H4 (cell line): ENCODE data around the gene ERBB4. TPM values are rescaled to one million over a fixed set of nuclear protein-coding genes. Genes with fewer than 3 reads are reported as not detected.

ENCODE experiments used
- DNase-seq: peaks from one replicate; pipeline ENCODE4 v3.0.0-alpha.2; 2015; ENCODE audit warnings: low spot score
- total RNA-seq: library from RNA; depleted of rRNA; stranded (reverse); fragments of >200 nt; shearing (Covaris generic); gene quantifications from 2 replicates; pipeline ENCODE4 v1.2.3, GENCODE V29; 2014; rRNA removed

ERBB4 gene
- total RNA-seq, result 0.04 and 0.33 TPM in 2 replicates

DNA sequence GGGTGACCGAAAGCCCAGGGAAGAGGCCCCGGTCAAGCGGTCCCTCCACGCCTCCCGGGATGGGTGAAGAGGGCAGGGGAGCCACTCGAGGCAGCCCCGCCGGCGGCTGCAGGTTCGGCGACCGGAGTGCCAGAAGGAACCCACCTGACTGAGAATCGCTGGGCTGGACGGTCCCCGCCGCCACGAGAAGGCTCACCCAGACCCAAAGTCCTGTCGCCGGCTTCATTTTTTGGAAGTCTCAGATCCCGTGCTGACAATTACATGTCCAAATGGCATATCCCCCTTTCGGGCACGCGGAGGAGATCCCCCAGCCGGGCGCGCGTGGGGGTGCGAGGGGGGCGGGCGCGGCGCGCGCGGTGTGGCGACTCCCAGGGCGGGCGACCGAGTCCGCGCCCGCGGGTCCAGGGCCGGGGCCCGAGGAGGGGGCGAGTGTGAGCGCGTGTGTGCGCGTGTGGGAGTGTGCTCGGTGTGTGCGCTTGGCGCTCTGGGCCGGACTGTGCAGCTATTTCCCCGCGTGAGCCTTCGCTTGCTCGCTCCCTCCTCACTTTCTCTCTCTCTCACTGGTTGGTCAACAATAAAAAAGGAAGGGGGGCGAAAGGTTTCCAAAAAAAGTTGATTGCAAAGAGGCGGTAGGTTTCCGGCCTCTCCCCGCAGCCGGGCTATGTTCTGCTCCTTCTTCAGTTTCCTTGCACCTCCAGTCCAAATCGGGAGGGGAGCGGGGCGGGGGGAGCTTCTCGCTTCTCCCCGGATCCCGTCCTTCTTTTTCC is at the start of gene ERBB4:
TSS of gene ERBB4 (minus strand) at position 498 of the 767 bp plus-strand sequence. CDS start at position 226, 272 bp downstream.
- DNase-seq, result no peak

DNA sequence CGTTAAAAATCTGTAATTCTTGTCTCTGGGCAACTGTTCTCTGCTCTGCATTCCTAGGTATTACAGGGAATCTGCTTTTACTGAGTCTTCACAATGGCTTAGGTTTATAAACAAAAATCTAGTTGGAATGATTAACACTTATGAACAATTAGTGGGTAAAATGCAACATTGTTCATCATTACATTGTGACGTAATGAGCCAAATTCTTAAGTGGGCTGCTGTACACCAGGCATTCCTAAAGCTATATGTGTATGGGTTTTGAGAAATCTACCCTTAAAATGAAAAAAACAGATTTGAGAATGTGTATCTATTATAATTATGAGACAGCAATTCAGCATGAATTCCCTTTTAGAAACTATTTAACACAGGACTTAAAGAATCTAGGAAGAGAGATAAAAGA is 41.5 kb upstream of the ERBB4 start:
- no peak for DNase-seq

DNA sequence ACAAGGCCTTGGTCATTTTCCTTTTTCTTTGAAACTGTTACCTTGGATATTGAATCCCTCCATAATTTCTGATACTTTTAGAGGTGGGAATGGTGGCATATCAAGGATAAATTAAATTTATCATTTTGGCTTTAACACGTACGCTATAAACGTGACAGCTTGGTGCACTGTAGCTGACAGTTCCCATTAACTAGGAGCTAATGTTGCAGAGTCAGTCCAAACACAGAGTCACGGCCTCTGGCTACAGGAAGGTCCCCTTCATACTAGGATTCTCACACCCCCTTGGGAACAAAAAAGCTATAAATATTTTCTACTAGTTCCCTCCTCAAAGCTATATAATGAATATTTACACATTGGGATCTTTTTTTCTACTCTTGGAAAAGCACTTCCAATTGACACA is 17.7 kb upstream of the ERBB4 start:
- no peak for DNase-seq

DNA sequence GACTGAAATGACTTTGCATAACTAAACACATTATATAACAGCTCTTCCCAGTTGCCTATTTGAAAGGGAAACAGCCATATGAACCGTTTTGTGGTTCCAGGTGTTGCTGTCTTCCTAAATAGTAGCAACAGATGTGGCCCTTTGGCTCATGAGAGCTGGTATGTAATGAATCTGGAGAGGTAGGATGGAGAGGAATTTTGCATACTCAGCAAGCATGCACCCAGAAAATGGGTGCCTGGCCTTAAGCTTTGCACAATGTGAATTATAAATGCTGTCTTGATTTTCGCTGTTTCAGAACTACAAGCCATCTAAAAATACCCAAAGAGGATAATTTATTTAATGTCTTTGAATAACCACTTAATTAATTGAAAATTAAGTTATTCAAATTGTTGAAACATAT is 15.6 kb upstream of the ERBB4 start:
- DNase-seq, result no peak

DNA sequence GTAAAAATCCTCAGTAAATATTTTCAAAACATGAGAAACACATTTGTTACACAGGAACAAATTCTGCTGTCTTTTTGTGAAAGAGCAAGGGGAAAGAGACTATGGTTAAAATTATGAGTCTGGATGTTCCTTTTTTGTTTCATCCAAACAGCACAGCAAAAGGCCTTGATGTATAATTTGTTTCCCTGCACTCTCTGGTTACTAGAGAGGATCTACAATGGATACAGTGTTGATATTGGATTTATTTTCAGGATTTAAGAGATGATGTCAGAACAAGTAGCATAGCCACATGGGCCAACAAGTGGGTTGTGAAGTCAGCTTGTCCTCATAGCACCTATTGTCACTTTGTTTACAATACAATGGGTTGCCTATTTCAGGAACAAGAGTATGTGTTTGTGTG is 11.3 kb upstream of the ERBB4 start:
- no peak for DNase-seq

DNA sequence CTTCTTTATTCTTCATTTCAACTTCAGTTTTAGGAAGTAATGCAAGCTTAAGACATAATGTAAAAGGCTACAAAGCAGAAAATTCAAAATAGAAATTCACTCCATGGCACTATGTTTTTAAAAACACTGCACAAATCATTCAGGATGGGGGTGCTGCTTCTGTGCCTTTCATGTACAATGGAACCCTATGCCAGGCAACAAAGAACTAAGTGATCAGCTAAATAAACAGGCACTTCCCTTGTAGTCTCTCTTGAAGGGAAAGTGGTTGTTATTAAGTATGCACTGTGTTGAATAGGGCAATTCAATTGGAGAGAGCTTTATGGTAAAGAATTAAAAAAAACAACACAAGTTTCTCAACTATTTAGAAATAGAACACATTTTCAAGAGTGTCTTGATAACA is 10.9 kb upstream of the ERBB4 start:
- DNase-seq, result no peak

DNA sequence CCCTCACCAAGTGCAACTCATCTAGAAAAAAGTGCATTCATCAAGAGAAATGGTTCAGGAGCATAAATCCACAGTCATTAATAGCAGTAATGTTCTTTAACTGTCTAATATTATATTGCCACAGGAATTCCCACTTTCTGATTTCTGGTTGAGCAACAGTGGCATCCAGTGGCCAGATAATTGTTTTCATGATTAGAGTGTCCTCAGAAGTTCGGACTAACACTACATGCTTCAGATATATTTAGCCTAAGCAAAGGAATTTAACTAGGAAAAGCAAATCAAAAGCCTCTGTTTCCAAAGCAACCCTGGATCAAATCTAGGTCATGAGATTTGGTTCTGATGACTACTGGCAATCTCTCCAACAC is 9.8 kb upstream of the ERBB4 start:
- peak; percentile 40 for DNase-seq

DNA sequence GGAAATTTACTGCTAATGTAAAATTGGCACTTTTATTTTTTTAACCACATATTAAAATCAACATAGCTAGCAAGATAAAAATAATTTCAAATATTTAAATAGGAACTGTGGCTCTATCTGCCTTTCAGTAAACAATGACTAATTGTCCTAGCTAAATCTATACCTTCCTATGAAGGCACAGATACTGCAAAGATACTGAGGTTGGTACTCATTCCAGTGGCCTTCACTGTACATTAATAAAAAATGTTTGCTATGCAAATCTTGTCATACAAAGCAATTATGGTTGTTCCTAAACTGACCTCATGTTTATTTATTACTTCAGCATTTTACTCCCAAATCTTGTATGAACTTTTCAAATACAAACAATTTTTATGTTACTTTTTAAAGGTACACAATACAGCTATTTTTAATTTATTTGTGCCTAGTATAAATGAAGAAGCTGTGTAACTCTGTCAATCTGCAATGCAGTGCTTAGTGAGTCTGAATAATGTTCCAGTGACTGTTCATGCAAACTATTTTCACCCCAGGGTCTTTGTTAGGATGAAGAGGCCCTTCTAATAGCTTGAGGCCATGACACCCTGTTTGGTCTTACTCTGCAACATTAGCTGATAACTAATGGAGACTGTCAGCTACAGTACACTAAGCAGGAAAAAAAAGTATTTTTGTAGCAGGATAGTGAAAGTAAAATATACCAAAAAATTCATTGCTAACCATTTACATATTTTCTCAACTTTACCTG is 9.3 kb upstream of the ERBB4 start:
- DNase-seq, result no peak

DNA sequence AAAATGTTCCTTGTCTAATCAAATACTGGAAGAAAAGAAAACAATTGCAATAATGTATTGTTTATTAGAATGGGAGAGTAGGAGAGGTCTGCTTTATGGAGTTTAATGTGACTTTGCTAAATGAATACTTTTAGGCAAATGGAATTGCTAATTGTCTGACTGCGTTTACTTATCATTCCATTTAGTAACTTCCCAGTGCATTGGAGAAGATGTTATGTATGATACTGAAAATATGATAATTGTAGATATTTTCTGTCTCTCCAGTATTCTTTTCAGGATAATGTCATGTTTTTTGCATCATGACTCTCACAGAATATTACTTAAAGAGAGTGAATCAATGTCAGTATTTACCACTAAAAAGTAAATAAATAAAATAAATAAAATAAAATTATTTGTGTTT is 8.1 kb upstream of the ERBB4 start:
- DNase-seq, result no peak

DNA sequence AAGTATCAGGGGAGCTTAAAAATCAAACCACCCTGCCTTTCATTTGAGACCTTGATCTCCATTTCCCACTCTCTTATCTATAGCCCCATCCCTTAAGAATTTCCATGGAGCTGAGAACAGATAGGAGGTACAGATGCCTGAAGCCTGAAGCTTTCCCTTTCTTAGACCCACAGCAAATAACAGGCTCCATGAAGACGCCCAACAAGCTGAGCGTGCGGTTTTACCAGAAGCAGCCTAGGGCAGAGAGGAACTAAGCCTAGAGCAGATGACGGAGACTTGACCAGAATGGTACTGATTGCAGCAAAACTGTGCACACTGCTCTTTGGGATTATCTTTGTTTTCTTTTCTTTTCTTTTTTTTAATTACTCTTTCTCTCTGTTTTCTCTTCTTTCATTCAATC is 1.7 kb upstream of the ERBB4 start:
- DNase-seq, result no peak

DNA sequence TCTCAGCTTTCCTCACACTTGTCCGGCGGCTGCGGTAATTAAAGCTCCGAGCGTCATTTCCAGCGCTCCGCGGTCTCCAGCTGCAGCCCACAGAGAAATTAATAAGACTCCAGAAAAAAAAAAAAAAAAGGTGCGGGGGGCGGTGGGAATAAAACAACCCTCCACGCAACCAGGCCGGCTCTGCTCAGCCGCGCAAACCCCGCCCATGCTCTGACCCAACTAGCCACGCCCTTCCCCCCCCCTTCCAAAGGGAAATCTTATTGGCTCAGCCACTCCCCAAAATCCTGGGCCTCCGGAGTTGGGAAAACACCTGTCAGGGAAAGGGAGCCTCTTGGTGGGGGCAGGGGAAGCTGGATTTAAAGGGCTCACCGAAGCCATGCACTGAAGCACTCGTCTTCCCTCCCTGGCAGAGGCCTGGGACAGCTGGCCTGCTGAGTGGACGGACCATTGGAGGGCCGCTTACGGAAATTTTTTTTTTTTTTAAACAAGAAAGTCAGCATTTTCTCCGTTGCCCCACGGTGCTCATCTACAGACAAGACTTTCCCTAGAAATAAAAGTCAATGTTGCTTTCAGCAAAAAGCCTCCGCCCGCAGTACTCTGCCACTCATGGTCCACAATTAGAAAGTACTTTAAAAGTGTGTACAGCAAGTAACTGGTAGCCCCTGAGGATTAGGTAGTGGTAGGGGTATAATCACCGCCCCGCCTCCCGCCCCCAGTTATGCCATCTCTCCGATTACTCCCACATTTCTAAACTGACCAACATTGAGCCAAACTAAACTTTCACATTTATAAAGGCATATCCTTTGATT is 674 bp upstream of the ERBB4 start:
- no peak for DNase-seq

DNA sequence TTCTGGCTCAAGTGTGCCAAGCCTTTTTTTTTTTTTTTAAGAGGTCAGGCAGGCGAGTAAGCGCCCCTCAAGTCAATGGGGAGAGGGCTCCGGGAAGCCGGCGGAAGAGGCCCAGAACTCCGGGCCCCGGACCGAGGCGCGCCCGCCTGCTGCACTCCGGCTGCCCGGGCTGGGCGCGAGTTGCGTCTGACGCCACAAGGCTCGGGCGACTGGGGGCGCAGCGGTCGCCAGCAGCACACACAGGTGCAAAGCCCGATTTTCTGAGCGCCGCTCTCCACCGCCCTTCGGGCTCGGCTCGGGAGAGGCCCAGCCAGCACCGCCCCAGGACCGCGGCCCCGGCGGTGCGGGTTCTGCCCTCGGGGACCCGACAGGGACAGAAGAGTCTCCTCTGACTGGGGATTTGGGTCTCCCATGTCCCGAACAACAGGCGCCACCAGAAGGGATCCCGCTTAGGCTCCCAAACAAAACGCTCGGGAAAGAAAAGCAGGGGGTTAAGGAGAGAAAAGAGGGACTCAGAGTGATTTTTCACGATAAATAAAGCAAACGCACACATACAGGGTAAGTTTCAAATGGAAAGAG is 787 bp downstream of the ERBB4 start:
- DNase-seq, result no peak

DNA sequence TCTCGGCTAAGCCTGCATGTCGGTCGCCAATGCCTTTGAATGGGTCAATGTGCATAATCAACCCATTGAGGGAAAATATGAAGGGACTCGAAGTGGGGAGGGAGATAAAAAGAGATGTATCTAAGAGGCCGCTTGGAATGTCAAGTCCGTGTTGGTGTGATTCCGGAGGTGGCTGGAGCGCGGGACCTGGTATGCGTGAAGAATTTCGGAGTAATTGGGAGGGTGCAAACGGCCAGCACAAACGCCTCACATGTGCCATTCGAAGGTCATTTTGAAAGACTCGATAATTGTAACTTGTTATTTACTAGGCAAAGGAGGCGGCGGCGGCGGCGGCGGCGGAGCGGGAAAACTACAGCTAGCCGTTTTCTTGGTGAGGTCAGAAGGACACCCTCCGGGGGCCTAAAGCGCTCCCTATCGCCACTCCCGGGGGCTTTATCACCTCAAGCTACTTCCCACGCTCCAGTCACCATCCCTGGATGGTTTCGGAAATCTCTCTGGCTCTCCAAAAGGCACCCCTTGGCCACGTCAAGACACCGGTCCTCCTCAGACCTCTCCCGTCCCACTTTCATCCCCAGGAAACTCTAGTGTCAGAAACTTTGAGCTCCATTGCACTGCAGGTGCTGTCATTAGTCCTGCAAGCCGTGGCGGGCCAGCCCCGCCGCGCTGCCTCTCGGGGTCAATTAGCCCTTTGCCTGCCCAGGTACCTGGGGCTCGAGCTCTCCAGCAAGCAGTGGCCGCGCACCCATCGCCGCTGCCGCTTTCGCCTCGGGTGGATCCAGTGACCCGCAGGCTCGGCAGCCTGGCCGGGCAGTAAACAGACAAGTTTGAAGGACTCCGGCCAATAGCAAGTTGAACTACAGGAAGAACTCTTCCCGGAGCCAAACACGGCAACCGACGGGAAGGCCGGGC is 1.5 kb downstream of the ERBB4 start:
- DNase-seq, result no peak

DNA sequence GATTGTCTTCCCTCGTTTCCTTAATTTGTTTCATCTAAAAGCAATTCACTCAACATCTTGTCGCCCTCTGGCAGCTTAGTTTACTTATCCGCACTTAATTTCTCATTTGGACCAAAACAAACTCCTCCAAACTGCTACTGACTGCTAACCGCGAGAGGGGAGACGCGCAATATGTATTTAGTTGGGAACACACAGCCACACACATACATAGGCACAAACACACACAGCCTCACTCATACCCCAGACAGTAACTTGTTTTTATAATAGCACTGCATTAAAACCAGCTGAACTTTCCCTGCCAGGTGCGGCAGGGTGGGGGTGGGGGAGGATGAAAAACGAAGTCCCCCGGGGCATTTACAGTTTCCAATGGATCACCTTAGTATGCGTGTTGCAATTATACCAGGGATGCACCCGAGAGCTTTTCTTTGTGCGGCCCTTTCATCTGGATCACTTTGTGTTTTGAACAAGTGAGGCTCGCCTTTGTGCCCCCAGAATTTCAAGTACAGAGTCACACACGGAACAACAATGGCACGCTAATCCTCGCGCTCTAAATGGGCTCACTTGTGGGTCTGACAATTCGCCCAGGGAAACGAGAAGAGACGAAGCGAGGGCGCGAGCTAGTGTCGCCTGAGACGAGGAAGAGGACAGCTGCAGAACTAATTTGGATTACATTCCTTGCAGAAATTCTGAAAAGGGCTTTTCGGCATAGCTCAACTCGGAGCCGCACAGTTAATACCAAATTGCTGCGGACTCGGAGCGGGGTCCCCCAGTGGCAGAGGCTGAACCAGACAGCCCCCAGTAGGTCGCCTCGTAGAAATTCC is 2.4 kb downstream of the ERBB4 start:
- DNase-seq, result no peak

DNA sequence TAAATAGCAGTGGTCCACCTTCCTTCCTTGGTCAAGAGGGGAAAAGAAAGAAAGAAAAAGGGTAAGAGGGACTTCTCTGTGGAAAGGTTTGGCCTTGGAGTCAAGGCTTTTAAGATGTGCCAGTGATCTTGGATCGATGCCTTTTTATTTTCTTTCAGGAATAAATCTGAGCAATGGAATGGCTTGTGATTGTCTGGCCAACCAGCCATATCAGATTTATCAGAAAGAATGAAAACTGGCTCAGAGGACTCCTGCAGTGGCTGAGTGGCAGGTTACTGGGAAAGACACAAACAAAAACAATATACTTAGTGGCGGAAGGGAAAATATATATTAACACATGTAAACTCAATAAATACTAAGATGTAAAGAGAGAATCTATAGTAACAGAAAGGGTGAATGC is 4.3 kb downstream of the ERBB4 start:
- no peak for DNase-seq

DNA sequence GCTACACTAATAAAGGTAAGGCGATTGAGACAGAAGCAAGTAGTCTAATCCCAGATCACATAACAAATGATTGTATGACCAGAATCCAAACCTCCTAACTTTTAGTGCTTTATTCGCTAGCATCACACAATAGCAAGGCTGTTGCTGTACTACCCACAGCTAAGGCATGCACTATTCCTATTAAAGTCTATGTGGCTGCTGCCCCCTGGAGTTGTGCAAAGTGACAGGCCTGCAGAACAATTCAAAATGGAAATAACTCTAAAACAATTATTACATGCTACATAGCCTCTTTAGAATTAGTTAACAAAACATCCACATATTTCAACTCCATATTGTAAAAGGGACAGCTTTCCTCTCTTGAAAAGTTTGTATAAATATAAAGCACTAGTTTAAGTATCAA is 6.0 kb downstream of the ERBB4 start:
- no peak for DNase-seq

DNA sequence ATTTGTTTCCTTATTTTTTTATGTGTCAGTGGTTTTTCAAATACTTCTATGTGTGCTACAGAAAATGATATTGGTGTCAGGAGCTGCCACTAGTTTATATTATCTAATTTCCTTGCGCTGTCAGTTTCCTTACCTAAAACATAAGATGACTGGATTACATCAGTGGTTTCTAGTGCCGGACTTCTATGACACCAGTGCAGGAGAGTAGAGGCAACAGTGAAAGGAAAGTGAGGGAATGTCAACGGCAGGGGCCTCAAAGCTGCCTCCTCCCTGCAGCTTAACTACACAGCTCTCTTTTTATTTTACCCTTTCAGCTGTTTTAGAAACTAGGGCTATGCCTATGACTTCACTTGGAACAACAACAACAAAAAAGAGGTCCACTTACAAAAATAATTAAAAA is 6.5 kb downstream of the ERBB4 start:
- no peak for DNase-seq

DNA sequence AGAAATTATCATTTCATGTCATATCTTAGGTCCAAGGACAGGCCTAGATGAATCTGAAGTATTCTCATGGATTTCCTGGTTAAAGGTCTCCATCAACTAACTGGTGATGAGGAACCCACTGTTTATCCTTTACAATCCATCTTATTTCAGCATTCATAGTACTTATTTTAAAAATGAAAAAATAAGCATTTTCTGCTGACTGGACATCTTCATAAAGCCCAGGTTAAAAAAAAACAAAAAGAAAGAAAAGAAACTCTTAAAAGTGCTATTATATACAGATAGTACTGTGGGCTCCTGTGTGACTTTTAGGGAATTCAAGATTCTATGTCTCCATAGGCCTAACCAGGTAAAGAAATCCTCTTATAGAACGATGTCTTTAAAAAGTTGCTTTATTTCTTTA is 7.1 kb downstream of the ERBB4 start:
- no peak for DNase-seq

DNA sequence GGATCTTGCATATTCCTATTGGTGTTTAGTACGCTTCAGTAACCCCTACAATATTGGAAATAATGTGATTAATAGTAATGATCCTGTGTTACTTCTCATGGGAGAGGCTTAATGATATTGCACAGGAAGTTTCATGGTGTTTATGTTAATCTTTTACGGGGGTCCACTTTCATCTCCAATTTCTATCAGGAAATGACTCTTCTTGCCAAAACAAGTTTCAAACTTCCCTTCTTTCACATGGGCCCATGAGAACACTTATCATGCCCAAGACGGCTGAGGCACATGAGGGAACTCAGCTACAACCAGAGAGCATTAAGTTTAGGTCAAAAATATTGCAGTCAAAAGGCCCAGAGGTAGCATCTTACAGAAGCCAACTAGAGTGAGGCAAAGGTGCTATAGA is 7.6 kb downstream of the ERBB4 start:
- DNase-seq, result no peak

DNA sequence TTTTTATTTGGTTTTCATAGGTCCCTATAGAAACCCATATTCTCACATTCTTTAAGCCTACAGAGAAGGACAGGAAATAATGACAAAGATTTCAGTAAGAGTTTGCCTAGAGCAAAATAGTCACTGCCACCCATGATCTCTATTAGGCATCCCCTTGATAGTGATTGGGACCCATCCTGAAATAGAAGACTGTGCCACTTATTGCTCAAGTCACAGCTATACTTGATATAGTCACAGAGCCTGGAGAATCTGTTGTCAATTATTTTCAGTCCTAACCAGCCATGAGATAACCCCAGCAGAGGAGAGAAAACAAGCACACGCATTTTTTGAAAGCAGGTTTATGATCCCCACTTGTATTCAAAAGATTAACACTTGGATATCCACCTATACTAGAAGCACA is 8.2 kb downstream of the ERBB4 start:
- DNase-seq, result no peak
